ENCODE results near the gene LNP1. TPM values are rescaled to one million over a fixed set of nuclear protein-coding genes. Genes with fewer than 3 reads are reported as not detected.

LNP1 gene
- polyA plus RNA-seq, 2 of the 4 experiments (the other 2 are of a cell fraction), result 1.3 to 2.0 TPM

DNA sequence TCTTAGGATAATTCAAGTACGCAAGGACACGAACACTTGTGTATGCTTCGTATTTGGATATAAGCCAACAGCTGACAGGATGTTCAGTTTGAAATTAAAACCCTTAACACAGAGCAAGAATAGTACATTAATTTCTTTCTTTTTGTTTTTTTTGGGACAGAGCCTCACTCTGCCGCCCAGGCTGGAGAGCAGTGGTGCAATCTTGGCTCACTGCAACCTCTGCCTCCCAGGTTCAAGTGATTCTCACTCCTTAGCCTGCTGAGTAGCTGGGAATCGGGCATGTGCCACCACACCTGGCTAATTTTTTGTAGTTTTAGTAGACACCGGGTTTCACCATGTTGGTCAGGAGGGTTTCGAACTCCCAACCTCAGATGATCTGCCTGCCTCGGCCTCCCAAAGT, 32.9 kb upstream of the LNP1 start:
- CTCF ChIA-PET, result interaction anchor here (1.1 to 1.5 kb wide), 3 partner anchors 12 to 52 kb away, joined by 3 read pairs; no protein-coding TSS in a partner anchor
- H3K9me3 ChIP-seq, result no peaks in the 10 kb centered on the region
- ATAC-seq (no peak), FAIRE-seq (no peak), DNase-seq (ENCODE audit: low read depth in 1 of 2, low spot score in 1 of 2) (no peak)
- no peak overlapping the region for H3K27ac ChIP-seq
- no peaks in the 10 kb centered on the region for H3K4me1 ChIP-seq
- H3K4me3 ChIP-seq, result no peak overlapping the region
- 88% methylated on average over 8 of the region's 8 CpGs for WGBS (ENCODE audit: missing lambda C conversion rate)
- POLR2A ChIA-PET, result interaction anchor here (0.6 kb wide), 1 partner anchor 19 kb away, joined by 3 read pairs; no protein-coding TSS in a partner anchor
- TF ChIP-seq HOXB5 (CRISPR knock-in tag; IDR thresholded peaks at IDR 0.05) (no peak), MAFK (IDR thresholded peaks at IDR 0.05; ENCODE audit: partially characterized antibody) (no peak), BHLHE40 (IDR thresholded peaks at IDR 0.05; ENCODE audit: low read depth, low read length) (no peak), TFCP2L1 (CRISPR knock-in tag; IDR thresholded peaks at IDR 0.05) (no peak), RFX5 (IDR thresholded peaks at IDR 0.05) (no peak)
- TF ChIP-seq, protein P1, sequence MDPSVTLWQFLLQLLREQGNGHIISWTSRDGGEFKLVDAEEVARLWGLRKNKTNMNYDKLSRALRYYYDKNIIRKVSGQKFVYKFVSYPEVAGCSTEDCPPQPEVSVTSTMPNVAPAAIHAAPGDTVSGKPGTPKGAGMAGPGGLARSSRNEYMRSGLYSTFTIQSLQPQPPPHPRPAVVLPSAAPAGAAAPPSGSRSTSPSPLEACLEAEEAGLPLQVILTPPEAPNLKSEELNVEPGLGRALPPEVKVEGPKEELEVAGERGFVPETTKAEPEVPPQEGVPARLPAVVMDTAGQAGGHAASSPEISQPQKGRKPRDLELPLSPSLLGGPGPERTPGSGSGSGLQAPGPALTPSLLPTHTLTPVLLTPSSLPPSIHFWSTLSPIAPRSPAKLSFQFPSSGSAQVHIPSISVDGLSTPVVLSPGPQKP (IDR thresholded peaks at IDR 0.05; ENCODE audit: low read depth, low read length), result no peak
- H3K4me2 ChIP-seq, result no peak overlapping the region

DNA sequence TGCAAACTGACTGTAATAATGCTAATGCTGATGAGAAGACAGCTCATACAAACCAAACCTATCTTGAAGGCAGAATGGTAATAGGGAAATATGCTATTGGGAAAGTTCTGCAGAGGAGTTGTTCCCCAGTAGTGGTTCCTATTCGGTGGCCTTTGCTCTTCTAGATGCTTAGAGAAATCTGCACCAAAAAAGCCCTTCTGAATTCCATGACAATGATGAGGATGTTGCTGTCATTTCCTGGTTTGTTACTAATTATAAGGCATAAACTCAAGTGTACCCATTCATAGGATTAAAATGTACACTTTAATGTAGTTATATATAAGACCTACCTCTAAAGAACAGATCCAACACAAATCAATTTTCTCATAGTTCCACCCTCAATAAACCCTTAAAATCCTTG, 30.6 kb upstream of the LNP1 start:
- DNase-seq (ENCODE audit: low read depth in 1 of 2, low spot score in 1 of 2), result no peak
- Histone ChIP-seq H3K4me2 (no peak overlapping the region), H3K27ac (no peak overlapping the region), H3K4me3 (no peak overlapping the region), H3K4me1 (no peaks in the 10 kb centered on the region), H3K9me3 (no peaks in the 10 kb centered on the region)
- TF ChIP-seq CBX8 (IDR thresholded peaks at IDR 0.05) (no peak), SMC3 (IDR thresholded peaks at IDR 0.05) (no peak), NR3C1 (IDR thresholded peaks at IDR 0.05) (no peak), ZC3H11A (IDR thresholded peaks at IDR 0.05) (no peak), CHD2 (IDR thresholded peaks at IDR 0.05; ENCODE audit: low read length, partially characterized antibody) (no peak), RCOR1 (IDR thresholded peaks at IDR 0.05; ENCODE audit: low read depth, low read length) (no peak), RAD21 (conservative IDR thresholded peaks at IDR 0.05 in 1 of 2, IDR thresholded peaks at IDR 0.05 in 1 of 2) (no peak), EHMT2 (IDR thresholded peaks at IDR 0.05; ENCODE audit: low read depth) (no peak), CHD4 (IDR thresholded peaks at IDR 0.05; ENCODE audit: borderline replicate concordance) (no peak), POLR2AphosphoS2 (conservative IDR thresholded peaks at IDR 0.05; ENCODE audit: low read length) (no peak), HOXA7 (CRISPR knock-in tag; IDR thresholded peaks at IDR 0.05) (no peak), JUNB (IDR thresholded peaks at IDR 0.05) (no peak), MYC (IDR thresholded peaks at IDR 0.05; ENCODE audit: borderline replicate concordance, low read length) (no peak), HOXB13 (CRISPR knock-in tag; IDR thresholded peaks at IDR 0.05; ENCODE audit: low read depth) (no peak), JUN (IDR thresholded peaks at IDR 0.05) (no peak), MAZ (IDR thresholded peaks at IDR 0.05; ENCODE audit: borderline replicate concordance, low read depth, low read length) (no peak)
- TF ChIP-seq, protein P2, sequence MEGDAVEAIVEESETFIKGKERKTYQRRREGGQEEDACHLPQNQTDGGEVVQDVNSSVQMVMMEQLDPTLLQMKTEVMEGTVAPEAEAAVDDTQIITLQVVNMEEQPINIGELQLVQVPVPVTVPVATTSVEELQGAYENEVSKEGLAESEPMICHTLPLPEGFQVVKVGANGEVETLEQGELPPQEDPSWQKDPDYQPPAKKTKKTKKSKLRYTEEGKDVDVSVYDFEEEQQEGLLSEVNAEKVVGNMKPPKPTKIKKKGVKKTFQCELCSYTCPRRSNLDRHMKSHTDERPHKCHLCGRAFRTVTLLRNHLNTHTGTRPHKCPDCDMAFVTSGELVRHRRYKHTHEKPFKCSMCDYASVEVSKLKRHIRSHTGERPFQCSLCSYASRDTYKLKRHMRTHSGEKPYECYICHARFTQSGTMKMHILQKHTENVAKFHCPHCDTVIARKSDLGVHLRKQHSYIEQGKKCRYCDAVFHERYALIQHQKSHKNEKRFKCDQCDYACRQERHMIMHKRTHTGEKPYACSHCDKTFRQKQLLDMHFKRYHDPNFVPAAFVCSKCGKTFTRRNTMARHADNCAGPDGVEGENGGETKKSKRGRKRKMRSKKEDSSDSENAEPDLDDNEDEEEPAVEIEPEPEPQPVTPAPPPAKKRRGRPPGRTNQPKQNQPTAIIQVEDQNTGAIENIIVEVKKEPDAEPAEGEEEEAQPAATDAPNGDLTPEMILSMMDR (IDR thresholded peaks at IDR 0.05), result no peak
- TF ChIP-seq, protein P1 (IDR thresholded peaks at IDR 0.05; ENCODE audit: low read depth, low read length), result no peak
- ATAC-seq, result no peak
- WGBS (ENCODE audit: missing lambda C conversion rate), result 93% methylated on average over 1 of the region's 1 CpG
- ChIA-PET POLR2A (no interaction called here), CTCF (interaction anchor here (1.3 kb wide), 1 partner anchor 14 kb away, joined by 3 read pairs; no protein-coding TSS in a partner anchor)
- no peak for FAIRE-seq
